IMR-90 (cell line): Measurements from ENCODE around the gene NAA10. TPM values are rescaled to one million over a fixed set of nuclear protein-coding genes. Genes with fewer than 3 reads are reported as not detected.

Source experiments
- ATAC-seq: fragments of 200-7000 bp; cut with Tn5 transposase; 2 replicates; pipeline ENCODE4 v1.9.1; 2020; ENCODE audit warnings: low read depth, mild to moderate bottlenecking, moderate library complexity
- BruUV-seq: library from RNA; stranded (reverse); fragments of 400-500 nt; replicated peaks from 2 replicates; lab custom pipeline; 2021; lab: Mats Ljungman, UMichigan
- CTCF ChIA-PET: fragments of 300-600 bp; formaldehyde crosslinking; extraction: SDS; loops from one replicate; lab custom pipeline; 2021; ENCODE audit warnings: antibody characterized with exemption; lab: Yijun Ruan, JAX
- POLR2A ChIA-PET: fragments of 300-600 bp; sonication (Branson Sonifier 250); formaldehyde crosslinking; loops from one replicate; lab custom pipeline; 2022; ENCODE audit warnings: antibody characterized with exemption; ENCODE audit not compliant: unreplicated experiment; lab: Charles Lee
- DNase-seq: peaks from one replicate; pipeline ENCODE4 v3.0.0; 2013
- H2AFZ ChIP-seq: replicated peaks from 2 replicates; pipeline ENCODE3; 2013; ENCODE audit warnings: low read length, mild to moderate bottlenecking; ENCODE audit not compliant: poor library complexity
- H2AK5ac ChIP-seq: 2 replicates; pipeline ENCODE4 v1.6.1; 2013; ENCODE audit warnings: low read depth, low read length, inconsistent platforms
- H2AK9ac ChIP-seq: replicated peaks from 2 replicates; pipeline ENCODE3; 2013; ENCODE audit warnings: mild to moderate bottlenecking, low read depth, low read length, moderate library complexity; ENCODE audit not compliant: poor library complexity
- H2BK120ac ChIP-seq: 2 replicates; pipeline ENCODE4 v1.6.1; 2013; ENCODE audit warnings: low read depth, low read length, inconsistent platforms
- H2BK15ac ChIP-seq: 3 replicates; pipeline ENCODE4 v1.6.1; 2013; ENCODE audit warnings: low read depth, low read length, inconsistent platforms
- H2BK20ac ChIP-seq: 2 replicates; pipeline ENCODE4 v1.6.1; 2013; ENCODE audit warnings: low read depth, mild to moderate bottlenecking, inconsistent platforms, low read length, moderate library complexity
- H2BK5ac ChIP-seq: 2 replicates; pipeline ENCODE4 v1.6.1; 2013; ENCODE audit warnings: mild to moderate bottlenecking, low read depth, low read length, inconsistent platforms; ENCODE audit not compliant: poor library complexity, severe bottlenecking
- H3K14ac ChIP-seq: replicated peaks from 2 replicates; pipeline ENCODE4 v1.6.1; 2013; ENCODE audit warnings: low read depth, low read length, inconsistent platforms
- H3K18ac ChIP-seq: 2 replicates; pipeline ENCODE4 v1.6.1; 2013; ENCODE audit warnings: low read depth, low read length, control low read depth
- H3K23ac ChIP-seq: 2 replicates; pipeline ENCODE4 v1.6.1; 2013; ENCODE audit warnings: low read depth, low read length, inconsistent platforms
- H3K27ac ChIP-seq: 2 replicates; pipeline ENCODE4 v1.5.1; 2013; ENCODE audit warnings: mild to moderate bottlenecking, control low read depth, low read length; ENCODE audit not compliant: insufficient read depth
- H3K27me3 ChIP-seq: 2 replicates; pipeline ENCODE4 v1.6.1; 2013; ENCODE audit warnings: low read length; ENCODE audit not compliant: control insufficient read depth, insufficient read depth
- H3K36me3 ChIP-seq: 2 replicates; pipeline ENCODE4 v1.6.1; 2013; ENCODE audit warnings: low read length, mixed read lengths; ENCODE audit not compliant: control insufficient read depth, insufficient read depth
- H3K4ac ChIP-seq: 2 replicates; pipeline ENCODE4 v1.6.1; 2013; ENCODE audit warnings: low read depth, low read length, inconsistent platforms
- H3K4me1 ChIP-seq: 2 replicates; pipeline ENCODE4 v1.6.1; 2013; ENCODE audit warnings: low read length, mixed read lengths; ENCODE audit not compliant: control insufficient read depth, insufficient read depth
- H3K4me2 ChIP-seq: 2 replicates; pipeline ENCODE4 v1.6.1; 2013; ENCODE audit warnings: low read depth, mild to moderate bottlenecking, control low read depth, low read length, moderate library complexity
- H3K4me3 ChIP-seq: 2 replicates; pipeline ENCODE4 v1.5.1; 2013; ENCODE audit warnings: low read depth, mild to moderate bottlenecking, control low read depth, low read length, moderate library complexity; ENCODE audit not compliant: insufficient read depth
- H3K56ac ChIP-seq: 2 replicates; pipeline ENCODE4 v1.6.1; 2013; ENCODE audit warnings: low read length, inconsistent platforms; ENCODE audit not compliant: insufficient read depth; ENCODE audit errors: extremely low read depth
- H3K79me1 ChIP-seq, 2 experiments: 2 replicates each; pipeline ENCODE4 v1.6.1; 2013; ENCODE audit warnings: low read length in 2 of 2, inconsistent platforms in 1 of 2, low read depth in 1 of 2
- H3K9ac ChIP-seq: 2 replicates; pipeline ENCODE4 v1.6.1; 2013; ENCODE audit warnings: low read depth, low read length, control low read depth
- H3K9me1 ChIP-seq: 2 replicates; pipeline ENCODE4 v1.6.1; 2013; ENCODE audit warnings: low read length, inconsistent platforms; ENCODE audit not compliant: insufficient read depth
- H3K9me3 ChIP-seq: 2 replicates; pipeline ENCODE4 v1.6.1; 2013; ENCODE audit warnings: low read length; ENCODE audit not compliant: control insufficient read depth, insufficient read depth
- H4K20me1 ChIP-seq: 2 replicates; pipeline ENCODE4 v1.6.1; 2013; ENCODE audit warnings: low read length, inconsistent platforms; ENCODE audit not compliant: insufficient read depth
- H4K5ac ChIP-seq: 2 replicates; pipeline ENCODE4 v1.6.1; 2013; ENCODE audit warnings: mild to moderate bottlenecking, low read depth, low read length, control low read depth
- H4K8ac ChIP-seq, 2 experiments: 2 replicates each; pipeline ENCODE4 v1.6.1; 2013; ENCODE audit warnings: low read depth in 2 of 2, low read length in 2 of 2, control low read depth in 1 of 2, inconsistent platforms in 1 of 2
- H4K91ac ChIP-seq: 2 replicates; pipeline ENCODE4 v1.6.1; 2013; ENCODE audit warnings: low read depth, low read length, inconsistent platforms; ENCODE audit not compliant: insufficient read depth
- BHLHE40 ChIP-seq: fragments of 150-350 bp; IDR thresholded peaks from 2 replicates; pipeline ENCODE4 v1.6.1; 2016; ENCODE audit warnings: mild to moderate bottlenecking, low read depth, low read length
- CEBPB ChIP-seq: IDR thresholded peaks from 2 replicates; pipeline ENCODE4 v1.6.1; 2012; ENCODE audit warnings: low read depth, low read length, improper control_type of control experiment
- CHD1 ChIP-seq: IDR thresholded peaks from 2 replicates; pipeline ENCODE4 v1.6.1; 2012; ENCODE audit warnings: low read depth, low read length, improper control_type of control experiment
- CTCF ChIP-seq: conservative IDR thresholded peaks from 2 replicates; pipeline ENCODE4 v1.5.1; 2012; ENCODE audit warnings: mild to moderate bottlenecking, low read depth, low read length, improper control_type of control experiment
- ELK1 ChIP-seq: fragments of 150-350 bp; IDR thresholded peaks from 2 replicates; pipeline ENCODE4 v1.6.1; 2016; ENCODE audit warnings: low read depth, mild to moderate bottlenecking, low read length, moderate library complexity, borderline replicate concordance
- FOS ChIP-seq: fragments of 150-350 bp; IDR thresholded peaks from 2 replicates; pipeline ENCODE4 v1.6.1; 2016; ENCODE audit warnings: low read depth, low read length
- MAZ ChIP-seq: IDR thresholded peaks from 2 replicates; pipeline ENCODE4 v1.6.1; 2012; ENCODE audit warnings: low read depth, mild to moderate bottlenecking, low read length, improper control_type of control experiment, moderate library complexity, borderline replicate concordance
- MXI1 ChIP-seq: IDR thresholded peaks from 2 replicates; pipeline ENCODE4 v1.6.1; 2012; ENCODE audit warnings: low read depth, mild to moderate bottlenecking, low read length, moderate library complexity, borderline replicate concordance
- NFE2L2 ChIP-seq: fragments of 150-350 bp; IDR thresholded peaks from 2 replicates; pipeline ENCODE4 v1.6.1; 2016; ENCODE audit warnings: low read depth, mild to moderate bottlenecking, low read length
- POLR2A ChIP-seq: IDR thresholded peaks from 2 replicates; pipeline ENCODE4 v1.6.1; 2012; ENCODE audit warnings: mild to moderate bottlenecking, low read depth, low read length
- RAD21 ChIP-seq: IDR thresholded peaks from 2 replicates; pipeline ENCODE4 v1.6.1; 2012; ENCODE audit warnings: low read length, improper control_type of control experiment
- RCOR1 ChIP-seq: IDR thresholded peaks from 2 replicates; pipeline ENCODE4 v1.6.1; 2012; ENCODE audit warnings: mild to moderate bottlenecking, low read length, improper control_type of control experiment; ENCODE audit not compliant: insufficient replicate concordance
- RFX5 ChIP-seq: IDR thresholded peaks from 2 replicates; pipeline ENCODE4 v1.8.0; 2012; ENCODE audit warnings: low read depth, mild to moderate bottlenecking, low read length, moderate library complexity
- USF2 ChIP-seq: fragments of 150-350 bp; IDR thresholded peaks from 2 replicates; pipeline ENCODE4 v1.6.1; 2017; ENCODE audit warnings: mild to moderate bottlenecking, antibody characterized with exemption, low read length, low read depth
- WGBS, 2 experiments: methylation state at CpG; one replicate each; pipeline versions ENCODE4 v1.1.5 to v1.1.7; 2013; ENCODE audit warnings: missing lambda C conversion rate in 2 of 2; ENCODE audit not compliant: insufficient read length in 1 of 2; ENCODE audit errors: extremely low coverage in 2 of 2; 5-methylcytosine and 5-hydroxymethylcytosine counted together
- dilution Hi-C: fragments of 300-500 bp; cut with HindIII; formaldehyde crosslinking; loops from one replicate; pipeline ENCODE4 v1.14.3; 2018; ENCODE audit warnings: low sequenced_read_pairs; ENCODE audit not compliant: unreplicated experiment
- in situ Hi-C: fragments of 300-500 bp; cut with MboI; formaldehyde crosslinking; loops from 3 replicates; pipeline ENCODE4 v1.14.3; 2019; ENCODE audit warnings: low sequenced_read_pairs, inconsistent platforms, mixed read lengths
- intact Hi-C: fragments of 100-400 bp; cut with micrococcal nuclease; formaldehyde crosslinking; loops from 2 replicates; pipeline ENCODE4 v1.10.0; 2022
- polyA plus RNA-seq, 3 experiments: library from polyadenylated mRNA; depleted of rRNA; stranded (reverse); fragments of >200 nt; gene quantifications; 2 replicates each; pipeline ENCODE4 v1.2.3, GENCODE V29; 2012; ENCODE audit warnings: low replicate concordance in 1 of 3
- total RNA-seq: library from RNA; depleted of rRNA; stranded (reverse); fragments of >200 nt; gene quantifications from 2 replicates; pipeline ENCODE4 v1.2.3, GENCODE V29; 2012

The NAA10 gene
- total and polyA plus RNA-seq, 2 of the 4 experiments (the other 2 are of a cell fraction) = 98.6 to 172 TPM

GRCh38 chrX:153885208-153885787 lies 49.5 kb downstream of the NAA10 start:
- no peak overlapping the region for H2BK15ac ChIP-seq
- H3K18ac ChIP-seq = no peak overlapping the region
- no peak overlapping the region for H3K27ac ChIP-seq
- no peak overlapping the region for H2BK20ac ChIP-seq
- H4K5ac ChIP-seq = no peak overlapping the region
- no TSS peak for BruUV-seq
- in situ Hi-C loops (no loop called here), intact Hi-C loops (no loop called here), dilution Hi-C loops (no loop called here)
- no peaks in the 10 kb centered on the region for H3K4me1 ChIP-seq
- no peaks in the 10 kb centered on the region for H3K79me1 ChIP-seq
- no peaks in the 10 kb centered on the region for H4K20me1 ChIP-seq
- no peak overlapping the region for H3K14ac ChIP-seq
- DNase-seq = no peak
- H2AK5ac ChIP-seq = no peak overlapping the region
- no peak overlapping the region for H2AFZ ChIP-seq
- ChIA-PET CTCF (no interaction called here), POLR2A (no interaction called here)
- H3K4me3 ChIP-seq = no peak overlapping the region
- TF ChIP-seq BHLHE40 (no peak), RAD21 (no peak), CEBPB (no peak), MAZ (no peak), USF2 (no peak), CHD1 (no peak), FOS (no peak), CTCF (no peak), RCOR1 (no peak), MXI1 (no peak), NFE2L2 (no peak), ELK1 (no peak), POLR2A (no peak), RFX5 (no peak)
- peaks cover 2% of the 10 kb centered on the region for H3K9me3 ChIP-seq
- ATAC-seq = no peak
- no peaks in the 10 kb centered on the region for H3K9me1 ChIP-seq
- no peak overlapping the region for H4K8ac ChIP-seq
- H2BK120ac ChIP-seq = no peak overlapping the region
- H3K27me3 ChIP-seq = peaks cover 60% of the 10 kb centered on the region
- no peak overlapping the region for H4K91ac ChIP-seq
- H2AK9ac ChIP-seq = no peak overlapping the region
- H3K9ac ChIP-seq = no peak overlapping the region
- H3K4me2 ChIP-seq = no peak overlapping the region
- no peak overlapping the region for H3K56ac ChIP-seq
- WGBS, 2 experiments = no CpG with 5 or more reads among the region's 32 CpGs
- H3K4ac ChIP-seq = no peak overlapping the region
- H3K23ac ChIP-seq = no peak overlapping the region
- H3K36me3 ChIP-seq = no peaks in the 10 kb centered on the region
- H2BK5ac ChIP-seq = no peak overlapping the region
